Naive thymus-derived CD4-positive, alpha-beta T cell (primary cell): ENCODE measurements around the gene BAIAP3. TPM values are rescaled to one million over a fixed set of nuclear protein-coding genes. Genes with fewer than 3 reads are reported as not detected.
A peak's percentile ranks its signal among the peaks of the same experiment; 100 is the strongest.

Source experiments
- ATAC-seq: fragments of 150-1000 bp; cut with Tn5 transposase; 2 replicates; pipeline ENCODE4 v1.10.0; 2021; ENCODE audit warnings: mild to moderate bottlenecking, moderate library complexity
- CTCF ChIA-PET: fragments of 350-600 bp; sonication (Branson Sonifier 250); formaldehyde crosslinking; loops from one replicate; lab custom pipeline; 2021; ENCODE audit warnings: antibody characterized with exemption; lab: Charles Lee
- POLR2A ChIA-PET: fragments of 350-600 bp; sonication (Branson Sonifier 250); formaldehyde crosslinking; loops from one replicate; lab custom pipeline; 2021; ENCODE audit warnings: antibody characterized with exemption, inconsistent platforms; lab: Charles Lee
- DNase-seq, 9 donors: peaks; one replicate each; pipeline versions ENCODE4 v3.0.0 to v3.0.0-alpha.2; 2020 to 2022; ENCODE audit warnings: mixed read lengths in 1 of 9
- H3K27ac ChIP-seq: one replicate; pipeline ENCODE4 v1.7.0; 2013; ENCODE audit warnings: mild to moderate bottlenecking, low read depth, low read length, moderate library complexity
- H3K27me3 ChIP-seq, 2 donors: one replicate each; pipeline ENCODE4 v1.7.0; 2013; ENCODE audit warnings: low read length in 2 of 2, mild to moderate bottlenecking in 2 of 2, moderate library complexity in 2 of 2; ENCODE audit not compliant: control insufficient read depth in 2 of 2, insufficient read depth in 2 of 2
- H3K36me3 ChIP-seq, 3 experiments: 1 replicate in 2 of 3; 2 replicates in 1 of 3; pipeline ENCODE4 v1.7.0; 2013; ENCODE audit warnings: low read length in 3 of 3, mild to moderate bottlenecking in 3 of 3, moderate library complexity in 1 of 3; ENCODE audit not compliant: insufficient read depth in 3 of 3, control insufficient read depth in 2 of 3
- H3K4me1 ChIP-seq, 2 donors: one replicate each; pipeline ENCODE4 v1.7.0; 2013; ENCODE audit warnings: low read length in 2 of 2, mild to moderate bottlenecking in 2 of 2, moderate library complexity in 1 of 2; ENCODE audit not compliant: control insufficient read depth in 2 of 2, insufficient read depth in 2 of 2
- H3K4me3 ChIP-seq: 2 replicates; pipeline ENCODE4 v1.7.0; 2013; ENCODE audit warnings: mild to moderate bottlenecking, low read length
- H3K9me3 ChIP-seq, 3 experiments: 1 replicate in 2 of 3; 2 replicates in 1 of 3; pipeline ENCODE4 v1.7.0; 2013; ENCODE audit warnings: low read length in 3 of 3; ENCODE audit not compliant: control insufficient read depth in 2 of 3
- H3K27ac Mint-ChIP-seq, 9 donors: one replicate each; pipeline ENCODE4 v1.8.0; 2020 to 2022; ENCODE audit warnings: mixed read lengths in 9 of 9, mild to moderate bottlenecking in 8 of 9, moderate library complexity in 5 of 9, inconsistent platforms in 2 of 9
- H3K27me3 Mint-ChIP-seq, 5 donors: one replicate each; pipeline ENCODE4 v1.8.0; 2021 to 2022; ENCODE audit warnings: mixed read lengths in 5 of 5, mild to moderate bottlenecking in 1 of 5
- H3K36me3 Mint-ChIP-seq, 5 donors: one replicate each; pipeline ENCODE4 v1.8.0; 2020 to 2022; ENCODE audit warnings: mixed read lengths in 5 of 5, mild to moderate bottlenecking in 3 of 5, inconsistent platforms in 1 of 5
- H3K4me1 Mint-ChIP-seq, 7 donors: one replicate each; pipeline ENCODE4 v1.8.0; 2020 to 2022; ENCODE audit warnings: mixed read lengths in 7 of 7, mild to moderate bottlenecking in 3 of 7, inconsistent platforms in 1 of 7
- H3K4me3 Mint-ChIP-seq, 10 donors: one replicate each; pipeline ENCODE4 v1.8.0; 2020 to 2022; ENCODE audit warnings: mild to moderate bottlenecking in 10 of 10, mixed read lengths in 10 of 10, moderate library complexity in 6 of 10, inconsistent platforms in 2 of 10
- H3K9me3 Mint-ChIP-seq, 11 donors: one replicate each; pipeline ENCODE4 v1.8.0; 2020 to 2022; ENCODE audit warnings: mixed read lengths in 11 of 11, mild to moderate bottlenecking in 4 of 11, inconsistent platforms in 1 of 11, moderate library complexity in 1 of 11
- intact Hi-C, 2 donors: fragments of 100-400 bp; cut with micrococcal nuclease; formaldehyde crosslinking; loops; one replicate each; pipeline ENCODE4 v1.15.1; 2023
- polyA plus RNA-seq, 2 donors: library from polyadenylated mRNA; unstranded; fragments of 300-500 nt; fragmentation: Illumina TruSeq; gene quantifications; one replicate each; pipeline ENCODE4 v1.2.3, GENCODE V29; 2021
- total RNA-seq, 6 experiments: library from RNA in 5 of 6; stranded (reverse) in 5 of 6; gene quantifications; 1 replicate in 5 of 6; 2 replicates in 1 of 6; pipeline ENCODE4 v1.2.3 and lab custom pipeline; 2021 to 2026

BAIAP3 gene
- total and polyA plus RNA-seq, 7 experiments from 2014 or later = 0.20 to 7.5 (median 1.1) TPM

- ChIA-PET CTCF (no interaction called here), POLR2A (interaction anchor here (0.7 to 1.2 kb wide), 3 partner anchors 10 to 859 kb away, joined by 3 to 6 read pairs (median 3); no protein-coding TSS in a partner anchor)
- H3K27me3 ChIP-seq = no peaks in the 10 kb centered on the region
- peaks cover 13 to 21% of the 10 kb centered on the region in 2 donors for H3K4me1 ChIP-seq
- H3K27ac Mint-ChIP-seq = peak within 1 kb of the TSS; percentile 75 to 96 (median 86)
- peaks cover 0 to 18% (median 0%) of the 10 kb centered on the region in 11 donors for H3K9me3 Mint-ChIP-seq
- H3K4me1 Mint-ChIP-seq = peaks cover 28 to 45% (median 34%) of the 10 kb centered on the region in 7 donors
- peak; percentile 77 to 96 (median 86) for DNase-seq
- H3K27ac ChIP-seq = peak within 1 kb of the TSS; percentile 81
- peak within 1 kb of the TSS; percentile 81 to 90 (median 86) for H3K4me3 Mint-ChIP-seq
- peaks cover 0 to 5% (median 0%) of the 10 kb centered on the region in 5 donors for H3K27me3 Mint-ChIP-seq
- H3K36me3 ChIP-seq = peaks cover 0 to 31% (median 0%) of the 10 kb centered on the region in 3 experiments
- H3K36me3 Mint-ChIP-seq = peaks cover 0 to 2% (median 0%) of the 10 kb centered on the region in 5 donors
- intact Hi-C loops = loop anchor here (1.0 to 5.0 kb wide), 6 partner anchors 8 to 824 kb away; partner anchors contain the start of genes UBE2I (in 2 of the 2), CAPN15 (in 1 of the 2) and UQCC4 (in 1 of the 2)
- H3K9me3 ChIP-seq = no peaks in the 10 kb centered on the region
- ATAC-seq = peak; percentile 93
- H3K4me3 ChIP-seq = peak within 1 kb of the TSS; percentile 71
These were observed 18.3 kb downstream of the BAIAP3 start, which contains the start of the genes GNPTG and TSR3 for GRCh38 chr16:1351582-1352362. Gene GNPTG, plus strand, starts transcription at chr16:1351931. Its CDS starts 35 bp downstream, at chr16:1351966. Gene TSR3, minus strand, starts transcription at chr16:1351878. Its CDS starts 74 bp downstream, at chr16:1351804.

- H3K4me3 ChIP-seq = no peak overlapping the region
- ATAC-seq (no peak), DNase-seq (no peak)
- peaks cover 0 to 5% (median 0%) of the 10 kb centered on the region in 5 donors for H3K27me3 Mint-ChIP-seq
- H3K27ac Mint-ChIP-seq = peak overlapping the region in 5 of 9 donors; percentile 20 to 88 (median 47)
- ChIA-PET POLR2A (no interaction called here), CTCF (interaction anchor here (2.0 kb wide), 1 partner anchor 10 kb away, joined by 8 read pairs; no protein-coding TSS in a partner anchor)
- H3K9me3 Mint-ChIP-seq = peaks cover 0 to 18% (median 0%) of the 10 kb centered on the region in 11 donors
- peaks cover 28 to 50% (median 34%) of the 10 kb centered on the region in 7 donors for H3K4me1 Mint-ChIP-seq
- H3K4me1 ChIP-seq = peaks cover 13 to 21% of the 10 kb centered on the region in 2 donors
- peak overlapping the region in 3 of 10 donors; percentile 36 to 50 (median 38) for H3K4me3 Mint-ChIP-seq
- H3K27ac ChIP-seq = no peak overlapping the region
- peaks cover 0 to 2% (median 0%) of the 10 kb centered on the region in 5 donors for H3K36me3 Mint-ChIP-seq
- H3K36me3 ChIP-seq = peaks cover 0 to 14% (median 0%) of the 10 kb centered on the region in 3 experiments
- H3K9me3 ChIP-seq = no peaks in the 10 kb centered on the region
- intact Hi-C loops = loop anchor here in 1 of 2 donors (5.0 kb wide), 2 partner anchors 67 to 828 kb away; partner anchors contain the start of genes CAPN15 and UQCC4
- no peaks in the 10 kb centered on the region for H3K27me3 ChIP-seq
These were observed 21.5 kb downstream of the BAIAP3 start for GRCh38 chr16:1354815-1355540.

- H3K4me1 ChIP-seq = peaks cover 13 to 20% of the 10 kb centered on the region in 2 donors
These were observed 22.1 kb downstream of the BAIAP3 start for GRCh38 chr16:1355591-1355990.

GRCh38 chr16:1356061-1356900 lies 22.8 kb downstream of the BAIAP3 start:
- H3K36me3 Mint-ChIP-seq = no peaks in the 10 kb centered on the region

More at GRCh38 chr16:1355591-1355990, 22.1 kb downstream of the BAIAP3 start:
- H3K27ac Mint-ChIP-seq = peak overlapping the region in 1 of 9 donors; percentile 47
- Histone ChIP-seq H3K9me3 (no peaks in the 10 kb centered on the region), H3K27ac (no peak overlapping the region), H3K27me3 (no peaks in the 10 kb centered on the region), H3K36me3 (peaks cover 0 to 14% (median 0%) of the 10 kb centered on the region in 3 experiments), H3K4me3 (no peak overlapping the region)
- DNase-seq (no peak), ATAC-seq (no peak)
- H3K9me3 Mint-ChIP-seq = peaks cover 0 to 16% (median 0%) of the 10 kb centered on the region in 11 donors
- H3K36me3 Mint-ChIP-seq = peaks cover 0 to 2% (median 0%) of the 10 kb centered on the region in 5 donors
- intact Hi-C loops = no loop called here
- ChIA-PET CTCF (no interaction called here), POLR2A (no interaction called here)
- H3K4me3 Mint-ChIP-seq = no peak overlapping the region
- peaks cover 22 to 44% (median 29%) of the 10 kb centered on the region in 7 donors for H3K4me1 Mint-ChIP-seq
- H3K27me3 Mint-ChIP-seq = peaks cover 0 to 5% (median 0%) of the 10 kb centered on the region in 5 donors

GRCh38 chr16:1357906-1358566 lies 24.6 kb downstream of the BAIAP3 start:
- Histone ChIP-seq H3K4me1 (peaks cover 0 to 9% of the 10 kb centered on the region in 2 donors), H3K9me3 (no peaks in the 10 kb centered on the region), H3K36me3 (peaks cover 0 to 38% (median 4%) of the 10 kb centered on the region in 3 experiments), H3K4me3 (no peak overlapping the region), H3K27me3 (no peaks in the 10 kb centered on the region), H3K27ac (no peak overlapping the region)
- POLR2A ChIA-PET = no interaction called here
- Mint-ChIP-seq H3K4me1 (peaks cover 10 to 27% (median 20%) of the 10 kb centered on the region in 7 donors), H3K27me3 (no peaks in the 10 kb centered on the region), H3K36me3 (no peaks in the 10 kb centered on the region), H3K27ac (peak overlapping the region in 3 of 9 donors; percentile 31 to 62 (median 56)), H3K9me3 (peaks cover 0 to 7% (median 0%) of the 10 kb centered on the region in 11 donors), H3K4me3 (no peak overlapping the region)
- no peak for ATAC-seq
- intact Hi-C loops = no loop called here
- no peak for DNase-seq
- CTCF ChIA-PET = no interaction called here

More at GRCh38 chr16:1356061-1356900, 22.8 kb downstream of the BAIAP3 start:
- Mint-ChIP-seq H3K4me3 (no peak overlapping the region), H3K4me1 (peaks cover 21 to 38% (median 27%) of the 10 kb centered on the region in 7 donors), H3K27ac (peak overlapping the region in 1 of 9 donors; percentile 59), H3K9me3 (peaks cover 0 to 13% (median 0%) of the 10 kb centered on the region in 11 donors), H3K27me3 (peaks cover 0 to 5% (median 0%) of the 10 kb centered on the region in 5 donors)
- DNase-seq (no peak), ATAC-seq (no peak)
- peaks cover 8 to 16% of the 10 kb centered on the region in 2 donors for H3K4me1 ChIP-seq
- H3K27ac ChIP-seq = no peak overlapping the region
- H3K27me3 ChIP-seq = no peaks in the 10 kb centered on the region
- POLR2A ChIA-PET = no interaction called here
- no peaks in the 10 kb centered on the region for H3K9me3 ChIP-seq
- intact Hi-C loops = no loop called here
- peaks cover 0 to 21% (median 0%) of the 10 kb centered on the region in 3 experiments for H3K36me3 ChIP-seq
- no peak overlapping the region for H3K4me3 ChIP-seq
- CTCF ChIA-PET = interaction anchor here (0.7 kb wide), 1 partner anchor 463 kb away, joined by 3 read pairs; no protein-coding TSS in a partner anchor
